H1 (cell line): Measurements from ENCODE around the gene RERE. TPM values are rescaled to one million over a fixed set of nuclear protein-coding genes. Genes with fewer than 3 reads are reported as not detected.

Experiments used
- BRCA1 ChIP-seq: IDR thresholded peaks from 2 replicates; pipeline ENCODE4 v1.6.1; 2012; ENCODE audit warnings: low read depth, low read length, improper control_type of control experiment
- CHD7 ChIP-seq: fragments of 300-600 bp; sonication (generic); IDR thresholded peaks from 2 replicates; pipeline ENCODE4 v1.7.1; 2012; ENCODE audit warnings: low read length, moderate library complexity, mild to moderate bottlenecking, inconsistent platforms; ENCODE audit not compliant: insufficient replicate concordance
- PHF8 ChIP-seq: fragments of 200-600 bp; sonication (generic); conservative IDR thresholded peaks from 2 replicates; pipeline ENCODE4 v1.7.1; 2012; ENCODE audit warnings: low read depth, mild to moderate bottlenecking, inconsistent platforms, low read length, moderate library complexity
- TBP ChIP-seq: IDR thresholded peaks from 2 replicates; pipeline ENCODE4 v1.6.1; 2011; ENCODE audit warnings: low read depth, low read length, improper control_type of control experiment
- TCF12 ChIP-seq: IDR thresholded peaks from 2 replicates; pipeline ENCODE4 v1.6.1; 2011; ENCODE audit warnings: low read depth, mild to moderate bottlenecking, low read length
- polyA plus RNA-seq, 7 experiments: library from polyadenylated mRNA; depleted of rRNA in 3 of 7; stranded (reverse) in 5 of 7; unstranded in 2 of 7; fragments of >200 nt in 5 of 7; fragments of 200-250 nt in 2 of 7; gene quantifications; 1 replicate in 5 of 7; 2 replicates in 1 of 7; 4 replicates in 1 of 7; pipeline versions ENCODE4 v1.2.1 to v1.2.3, GENCODE V29; 2011 to 2013; ENCODE audit warnings: missing spikeins in 2 of 7, mixed read lengths in 2 of 7
- total RNA-seq: library from RNA; stranded (reverse); fragmentation: NEBNext Ultra II Directional; extraction: Animal tissue kit (Norgen Biotek cat#: 25700); gene quantifications from 2 replicates; pipeline ENCODE4 v1.2.1, GENCODE V29; 2021

The RERE gene
- total and polyA plus RNA-seq, 2 of the 8 experiments (the other 6 are each of a cell fraction or from before 2014, with no cell fraction given) = 15.3 to 142 TPM

GRCh38 chr1:8471451-8471850, 346.0 kb downstream of the RERE start (continued):
- no peak for TF ChIP-seq CHD7
- no peak for TF ChIP-seq TCF12
- no peak for TF ChIP-seq TBP
- no peak for TF ChIP-seq PHF8
- TF ChIP-seq BRCA1 = no peak
